Fibroblast of peridontal ligament (primary cell): ENCODE measurements around the gene CNTNAP5.
"Not testable (repeated sequence)": the region's sequence is repeated elsewhere in the genome, so short reads cannot be mapped to it uniquely, and the experiment has no call there.

Source experiments
- DNase-seq: peaks from one replicate; pipeline ENCODE4 v3.0.0-alpha.2; 2010; ENCODE audit errors: extremely low read depth

The CNTNAP5 gene

DNA sequence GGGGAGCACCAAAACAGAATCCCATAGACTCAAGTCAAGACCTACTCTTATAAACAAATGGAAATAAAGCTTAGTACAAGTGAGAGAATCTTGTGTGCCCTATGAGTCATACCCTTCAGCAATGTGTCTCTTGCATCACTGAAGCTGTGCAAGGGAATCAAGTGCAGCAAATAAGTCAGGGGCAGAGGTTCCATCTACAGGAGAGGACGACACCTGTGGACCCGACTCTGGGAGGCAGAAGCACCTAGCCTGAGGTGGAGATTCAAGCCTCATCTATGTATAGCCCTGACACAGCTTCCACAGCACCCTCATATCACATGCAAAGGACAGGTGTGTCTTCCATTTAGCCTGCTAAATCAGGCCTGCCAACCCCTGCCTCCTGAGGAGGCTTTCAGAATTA is 298.2 kb downstream of the CNTNAP5 start:
- DNase-seq = no peak

DNA sequence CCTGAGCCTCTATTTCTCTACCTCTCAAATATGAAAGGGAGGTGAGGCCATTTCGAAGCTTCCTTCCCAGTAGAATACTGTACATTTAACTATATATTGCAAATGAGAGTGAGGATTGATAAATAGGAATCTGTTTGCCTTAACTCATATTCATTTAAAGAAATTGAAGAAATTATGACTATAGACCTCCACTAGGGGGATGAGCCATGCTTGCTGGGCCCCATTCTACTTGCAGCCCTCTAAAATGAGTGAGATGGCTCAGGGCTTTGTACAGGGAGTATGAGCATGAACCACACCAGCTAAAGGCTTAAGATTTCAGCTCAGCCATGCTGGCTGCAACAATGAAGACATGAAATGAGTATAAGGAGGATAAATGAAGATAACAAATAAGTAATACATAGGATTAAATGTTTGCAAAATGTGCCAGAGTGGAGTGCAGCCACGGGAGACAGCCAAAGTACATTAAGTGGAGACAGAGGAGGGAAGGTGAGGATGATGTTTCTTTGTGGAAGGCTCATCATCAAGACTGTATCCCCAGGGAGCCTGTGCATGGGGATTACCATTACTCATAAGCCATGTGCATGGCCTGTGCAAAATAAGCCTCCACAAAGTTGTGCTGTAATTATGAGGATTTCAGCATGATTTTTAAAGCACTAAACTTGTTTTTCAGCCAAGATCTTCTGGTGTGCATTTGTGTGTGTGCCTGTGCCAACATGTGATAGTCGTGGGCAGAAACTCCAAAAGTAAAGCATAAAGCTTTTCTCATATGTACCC is 300.8 kb downstream of the CNTNAP5 start:
- DNase-seq = no peak

DNA sequence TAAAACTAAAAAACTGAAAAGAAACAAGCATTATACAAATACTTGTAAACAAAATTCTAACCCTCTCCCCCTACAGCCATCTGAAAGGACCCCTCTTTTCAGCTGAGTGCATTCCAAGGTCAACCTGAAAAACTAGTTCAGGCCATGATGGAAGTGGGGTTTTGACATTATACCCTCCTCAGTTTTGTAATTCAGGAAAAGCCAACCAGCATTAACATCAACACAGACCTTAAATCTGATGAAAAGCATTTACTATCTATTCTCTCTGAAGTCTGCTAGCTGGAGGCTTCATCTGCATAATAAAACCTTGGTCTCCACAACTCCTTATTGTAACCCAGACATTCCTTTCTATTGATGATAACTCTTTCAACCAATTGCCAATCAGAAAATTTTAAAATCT is 302.2 kb downstream of the CNTNAP5 start:
- no peak for DNase-seq

DNA sequence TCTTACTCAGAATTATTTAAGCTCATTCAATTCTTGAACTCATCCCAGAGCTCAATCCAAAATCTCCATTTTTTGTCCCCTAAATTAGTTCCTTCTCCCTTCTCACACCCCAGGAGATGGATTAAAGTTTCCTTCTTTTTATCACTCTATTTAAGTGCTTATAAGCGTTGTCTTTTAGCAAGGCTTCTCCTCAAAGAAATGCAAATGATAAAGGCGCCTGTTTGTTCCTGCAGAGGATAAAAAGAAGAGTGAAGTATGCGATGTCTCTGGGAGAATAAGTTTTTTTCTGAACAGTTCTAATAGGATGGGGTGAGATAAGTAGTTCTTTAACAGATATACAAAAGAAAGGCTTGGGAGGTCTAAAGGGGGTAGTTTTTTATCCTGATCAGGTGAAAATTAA is 303.3 kb downstream of the CNTNAP5 start:
- no peak for DNase-seq

DNA sequence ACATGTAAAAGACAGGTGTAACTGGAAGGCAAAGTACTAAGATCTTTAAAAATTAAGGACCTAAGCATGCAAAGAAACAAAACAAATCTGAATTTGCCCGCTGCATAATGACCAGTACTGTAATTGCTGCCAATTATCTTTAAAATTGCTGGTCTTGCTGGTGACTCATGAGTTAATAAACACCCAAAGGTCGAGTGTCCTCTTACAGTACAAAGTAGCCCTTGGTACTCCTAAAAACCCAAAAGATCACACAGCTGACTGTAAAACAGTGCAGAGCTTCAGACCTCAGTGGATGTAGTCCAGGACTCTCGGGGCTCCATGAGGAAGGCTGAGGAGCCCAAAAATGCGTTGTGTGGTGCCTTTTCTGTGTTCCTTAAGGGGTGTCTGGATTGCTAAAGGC is 308.7 kb downstream of the CNTNAP5 start:
- no peak for DNase-seq

DNA sequence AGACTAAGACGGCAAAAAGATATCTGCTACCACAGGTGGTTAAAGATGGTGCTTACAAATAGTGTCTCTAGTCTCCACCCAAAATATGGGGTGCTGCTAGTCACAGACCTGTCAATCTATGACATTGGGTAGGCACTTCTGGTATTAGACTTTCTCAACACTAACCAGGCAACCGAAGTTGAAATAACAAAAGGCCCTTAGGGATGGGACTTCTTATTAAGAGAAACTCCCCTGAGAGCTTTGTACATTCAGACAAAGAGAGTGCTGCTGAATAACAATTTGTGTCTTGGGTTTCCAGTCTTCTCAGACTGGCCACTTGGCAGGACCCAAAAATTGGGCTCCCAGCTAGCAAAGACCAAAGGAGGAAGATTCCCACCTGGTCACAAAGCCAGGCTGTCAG is 310.0 kb downstream of the CNTNAP5 start:
- DNase-seq = no peak

DNA sequence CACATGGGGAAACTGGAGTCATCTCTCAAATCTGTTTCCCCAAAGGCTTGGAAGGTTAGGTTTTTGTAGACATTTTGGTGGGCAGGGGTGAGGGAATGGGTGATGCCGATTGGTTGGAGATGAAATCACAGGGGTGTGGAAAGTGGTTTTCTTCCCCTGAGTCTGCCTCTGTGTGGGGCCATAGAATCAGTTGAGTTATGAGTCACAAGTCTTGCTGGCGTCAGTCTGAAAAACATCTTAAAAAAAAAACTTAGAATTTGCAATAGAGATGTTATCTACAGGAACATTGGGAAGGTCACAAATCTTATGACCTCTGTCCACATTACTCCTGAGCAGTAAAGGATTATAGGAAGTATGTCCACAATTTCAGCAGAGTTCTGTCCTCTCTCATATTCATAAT is 314.6 kb downstream of the CNTNAP5 start:
- DNase-seq = no peak

DNA sequence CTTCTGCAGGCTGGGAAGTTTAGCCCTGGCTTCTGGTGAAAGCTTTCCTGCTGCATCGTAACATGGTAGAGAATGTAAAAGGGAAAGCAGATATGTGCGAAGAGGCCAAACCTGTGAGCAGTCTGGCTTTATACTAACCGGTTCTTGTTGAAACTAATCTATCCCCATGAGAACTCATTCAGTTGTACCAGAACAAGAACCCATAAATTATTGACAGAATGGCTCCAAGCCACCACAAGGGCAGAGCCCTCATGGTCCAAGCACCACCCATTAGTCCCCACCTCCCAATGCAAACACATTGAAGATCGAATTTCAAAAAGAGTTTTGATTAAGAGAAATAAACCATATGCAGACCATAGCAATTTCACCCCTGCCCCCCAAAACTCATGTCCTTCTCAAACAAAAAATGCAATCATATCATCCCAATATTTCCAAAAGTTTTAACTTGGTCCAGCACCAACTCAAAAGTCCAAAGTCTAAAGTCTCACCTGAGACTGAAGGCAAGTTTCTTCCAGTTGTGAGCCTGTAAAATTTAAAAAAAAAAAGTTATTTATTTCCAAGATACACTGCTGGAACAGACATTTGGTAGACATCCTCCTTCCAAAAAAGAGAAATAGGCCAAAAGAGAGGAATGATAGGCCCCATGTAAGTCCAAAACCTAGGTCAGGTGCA is 318.9 kb downstream of the CNTNAP5 start:
- no peak for DNase-seq

DNA sequence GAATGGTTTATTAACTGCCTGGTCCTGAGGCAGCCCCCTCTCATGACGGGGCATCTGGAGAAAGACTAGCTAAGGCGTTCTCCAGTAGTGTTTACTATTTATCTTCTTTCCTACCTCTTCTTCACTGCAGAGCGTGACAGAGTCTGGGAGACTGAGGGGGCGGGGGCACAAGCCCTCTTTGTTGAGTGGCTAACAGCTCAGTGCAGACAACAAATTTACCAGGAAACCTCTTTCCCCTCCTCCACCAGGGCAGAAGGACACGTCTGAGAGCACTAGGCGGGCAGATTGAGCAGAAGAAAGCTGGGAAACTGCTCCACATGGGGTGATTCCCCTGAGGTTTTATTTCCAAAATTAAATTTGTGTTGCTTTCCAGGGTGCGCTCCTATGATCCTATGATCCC is 322.1 kb downstream of the CNTNAP5 start:
- no peak for DNase-seq

DNA sequence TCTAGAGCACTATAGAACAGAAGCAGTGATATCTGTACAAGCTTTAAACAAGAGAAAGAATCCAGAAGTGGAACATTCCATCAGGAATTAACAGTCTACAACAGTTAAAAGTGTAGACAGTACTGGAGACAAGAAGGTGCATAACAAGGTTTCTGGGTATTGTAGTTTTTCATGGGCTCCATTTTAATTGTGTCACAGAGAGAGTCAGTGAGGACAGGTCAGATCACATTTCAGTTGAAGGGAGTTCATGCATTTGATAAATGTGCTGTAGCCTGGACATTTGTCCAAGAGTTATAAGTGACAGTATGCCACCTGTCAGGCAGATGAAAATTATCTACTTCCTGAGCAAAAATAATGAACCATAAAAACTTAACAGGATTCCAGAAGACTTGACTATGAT is 328.6 kb downstream of the CNTNAP5 start:
- no peak for DNase-seq

DNA sequence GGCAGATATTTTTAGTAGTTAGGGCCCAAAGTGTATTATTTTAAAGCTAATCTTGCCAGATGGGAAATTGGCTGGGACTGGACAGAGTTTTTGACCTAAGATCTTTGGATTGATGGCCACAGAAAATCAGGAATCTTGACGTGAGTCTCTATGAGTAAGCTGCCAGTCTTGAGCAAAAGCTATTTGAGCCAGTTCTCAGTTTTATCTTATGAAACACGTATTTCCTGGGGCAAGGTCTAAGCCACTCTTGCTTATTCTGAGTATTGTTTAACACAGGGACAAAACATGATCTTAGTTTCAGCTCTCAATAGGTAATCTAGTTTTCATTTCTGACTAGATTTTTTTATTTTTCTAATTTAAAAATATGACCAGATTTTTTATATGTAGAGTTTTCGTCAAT is 329.4 kb downstream of the CNTNAP5 start:
- DNase-seq = no peak

DNA sequence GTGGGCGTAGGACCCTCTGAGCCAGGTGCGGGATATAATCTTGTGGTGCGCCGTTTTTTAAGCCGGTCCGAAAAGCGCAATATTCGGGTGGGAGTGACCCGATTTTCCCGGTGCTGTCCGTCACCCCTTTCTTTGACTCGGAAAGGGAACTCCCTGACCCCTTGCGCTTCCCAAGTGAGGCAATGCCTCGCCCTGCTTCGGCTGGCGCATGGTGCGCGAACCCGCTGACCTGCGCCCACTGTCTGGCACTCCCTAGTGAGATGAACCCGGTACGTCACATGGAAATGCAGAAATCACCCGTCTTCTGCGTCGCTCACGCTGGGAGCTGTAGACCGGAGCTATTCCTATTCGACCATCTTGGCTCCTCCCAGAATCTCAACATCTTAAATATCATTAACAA is 336.9 kb downstream of the CNTNAP5 start:
- not testable (repeated sequence) for DNase-seq

DNA sequence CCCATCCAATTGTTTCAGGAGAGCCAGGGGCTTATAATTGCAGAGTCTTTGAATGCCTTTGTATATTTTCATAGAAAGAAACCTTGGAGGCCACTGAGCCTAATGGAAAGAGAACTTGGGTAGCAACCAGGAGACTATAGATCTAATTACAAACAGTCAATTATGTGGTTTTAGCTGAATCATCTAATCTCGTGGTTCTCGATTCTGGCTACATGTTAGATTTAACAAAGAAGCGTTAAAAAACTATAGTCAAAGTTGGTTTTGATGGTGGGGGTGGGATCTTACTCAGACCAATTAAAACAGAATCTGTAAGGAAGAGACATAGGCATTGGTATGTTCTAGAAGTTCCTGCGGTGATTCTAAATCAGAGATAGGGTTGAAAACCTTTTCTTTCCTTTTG is 344.1 kb downstream of the CNTNAP5 start:
- DNase-seq = no peak

DNA sequence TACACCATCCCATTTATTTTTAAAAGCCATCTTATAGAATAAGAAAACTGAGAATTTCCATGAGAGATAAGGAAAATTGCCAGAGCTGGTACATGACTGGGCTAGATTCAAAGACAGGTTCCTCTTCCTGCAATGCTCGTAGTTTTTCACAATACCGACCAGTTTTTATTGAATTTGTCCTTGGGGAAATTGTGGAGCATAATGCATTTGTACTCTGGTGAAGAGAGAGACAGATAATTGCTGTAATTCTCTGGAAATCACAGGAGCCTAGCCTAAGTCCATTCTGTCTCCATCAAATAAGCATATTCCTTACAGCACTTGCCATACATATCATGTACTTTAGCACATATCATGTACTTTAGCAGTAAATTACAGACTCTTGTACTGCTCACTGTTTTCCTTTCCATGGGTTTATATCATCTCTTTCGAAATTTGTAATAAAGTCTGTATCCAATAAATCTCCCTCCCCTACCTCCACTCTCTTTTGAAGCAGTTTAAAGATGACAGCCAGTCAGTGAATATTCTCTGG is 355.2 kb downstream of the CNTNAP5 start:
- no peak for DNase-seq

DNA sequence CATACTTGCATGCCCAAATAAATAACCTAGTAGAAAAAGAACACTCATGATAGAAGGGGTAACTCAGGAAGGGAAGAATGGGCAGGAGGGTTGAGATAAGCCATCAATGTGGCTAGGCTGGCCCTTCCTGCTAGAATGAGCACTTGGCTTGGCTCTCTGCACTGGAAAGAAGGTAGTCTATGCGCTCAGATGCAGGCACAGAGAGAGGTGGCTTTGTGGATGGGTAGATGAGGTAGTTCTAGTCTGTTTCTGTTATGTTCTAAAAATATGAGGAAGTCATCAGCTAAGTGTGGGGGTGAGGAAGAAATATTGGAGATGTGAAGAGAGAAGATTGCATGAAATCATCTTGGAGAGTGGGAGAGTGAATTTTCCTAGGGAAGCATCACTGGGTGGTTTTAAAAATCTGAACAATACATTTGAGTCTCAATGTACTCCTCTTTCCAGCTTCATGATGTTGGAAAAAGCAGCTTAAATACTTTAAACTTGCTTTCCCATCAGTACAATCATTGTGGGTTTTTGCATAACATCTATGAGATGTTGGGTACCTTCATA is 357.1 kb downstream of the CNTNAP5 start:
- no peak for DNase-seq

DNA sequence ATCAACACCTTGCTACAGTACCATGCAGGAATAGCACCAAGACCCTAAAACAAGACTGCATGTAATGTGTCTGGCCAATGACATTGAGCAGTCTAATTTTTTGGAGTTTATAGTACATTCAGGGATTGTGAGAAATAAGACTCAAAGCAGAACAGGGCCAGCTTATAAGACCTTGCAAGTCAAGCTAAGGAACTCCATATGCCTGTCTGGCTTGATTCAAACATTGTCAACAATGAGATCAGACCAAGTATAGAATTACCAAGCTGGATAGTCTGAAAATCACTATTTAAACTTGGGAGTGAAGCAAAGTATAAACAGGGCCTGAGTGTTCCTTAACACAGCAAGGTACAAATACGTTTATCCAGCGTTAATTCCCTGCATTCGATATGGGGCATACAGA is 370.9 kb downstream of the CNTNAP5 start:
- no peak for DNase-seq

DNA sequence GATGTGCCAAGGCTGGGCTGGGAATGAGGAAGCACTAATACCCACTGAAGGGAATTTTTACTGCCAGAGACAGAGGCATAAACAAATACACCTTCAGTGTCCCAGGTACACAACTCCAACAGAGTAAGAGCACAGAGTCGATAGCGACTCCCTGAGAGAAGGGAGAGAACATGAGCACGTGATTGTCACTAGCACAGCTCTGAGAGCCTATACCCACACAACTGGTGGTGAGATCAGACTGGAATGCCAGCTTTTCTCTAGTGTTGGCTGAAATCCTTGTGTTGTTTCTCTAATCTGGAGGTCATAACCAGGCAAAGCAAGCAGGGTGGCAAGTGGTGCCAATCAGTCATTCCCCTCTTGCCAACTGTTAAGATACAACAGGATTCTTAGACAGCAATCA is 377.2 kb downstream of the CNTNAP5 start:
- DNase-seq = no peak

DNA sequence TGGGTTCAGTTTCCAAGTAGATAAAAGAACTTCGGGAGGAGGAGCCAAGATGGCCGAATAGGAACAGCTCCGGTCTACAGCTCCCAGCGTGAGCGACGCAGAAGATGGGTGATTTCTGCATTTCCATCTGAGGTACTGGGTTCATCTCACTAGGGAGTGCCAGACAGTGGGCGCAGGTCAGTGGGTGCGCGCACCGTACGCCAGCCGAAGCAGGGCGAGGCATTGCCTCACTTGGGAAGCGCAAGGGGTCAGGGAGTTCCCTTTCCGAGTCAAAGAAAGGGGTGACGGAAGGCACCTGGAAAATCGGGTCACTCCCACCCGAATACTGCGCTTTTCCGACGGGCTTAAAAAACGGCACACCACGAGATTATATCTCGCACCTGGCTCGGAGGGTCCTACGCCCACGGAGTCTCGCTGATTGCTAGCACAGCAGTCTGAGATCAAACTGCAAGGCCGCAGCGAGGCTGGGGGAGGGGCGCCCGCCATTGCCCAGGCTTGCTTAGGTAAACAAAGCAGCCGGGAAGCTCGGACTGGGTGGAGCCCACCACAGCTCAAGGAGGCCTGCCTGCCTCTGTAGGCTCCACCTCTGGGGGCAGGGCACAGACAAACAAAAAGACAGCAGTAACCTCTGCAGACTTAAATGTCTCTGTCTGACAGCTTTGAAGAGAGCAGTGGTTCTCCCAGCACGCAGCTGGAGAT is 382.9 kb downstream of the CNTNAP5 start:
- not testable (repeated sequence) for DNase-seq

DNA sequence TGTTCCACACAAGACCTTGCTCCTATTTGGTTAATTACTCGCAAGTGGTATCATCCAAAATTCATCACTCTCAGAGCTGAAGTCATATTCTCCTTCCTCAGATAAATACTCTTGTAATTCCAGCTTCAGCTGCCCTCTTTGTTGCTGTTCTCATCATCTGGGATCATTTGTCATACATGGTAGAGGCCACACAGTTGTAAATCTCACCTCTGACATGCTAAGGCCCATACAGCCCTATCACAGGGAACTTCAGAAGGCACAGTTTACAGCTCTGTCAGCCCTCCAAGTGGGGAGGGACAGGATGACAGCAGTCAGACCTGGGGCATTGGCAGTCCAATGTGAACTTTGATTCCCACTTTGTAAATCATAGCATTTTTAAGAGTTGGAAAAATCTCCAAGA is 399.0 kb downstream of the CNTNAP5 start:
- DNase-seq = no peak

DNA sequence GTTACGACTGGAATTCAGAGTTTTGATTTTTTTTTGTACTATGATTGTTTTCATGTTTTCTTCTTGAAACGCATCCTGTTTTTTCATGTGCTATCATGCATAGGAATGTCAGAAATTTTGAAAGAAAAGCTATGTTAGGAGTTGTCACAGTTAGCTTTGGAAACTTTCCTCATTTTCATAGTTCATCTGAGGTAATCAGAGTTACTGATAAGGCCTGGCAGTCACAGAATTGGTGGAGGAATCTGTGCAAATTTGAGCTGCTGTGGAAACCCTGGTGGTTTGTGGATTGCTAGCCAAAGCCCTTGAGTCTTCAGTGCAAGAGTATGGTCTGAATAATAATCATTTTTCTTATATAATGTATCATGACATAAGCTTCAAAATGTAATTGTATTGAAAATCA is 401.0 kb downstream of the CNTNAP5 start:
- no peak for DNase-seq

DNA sequence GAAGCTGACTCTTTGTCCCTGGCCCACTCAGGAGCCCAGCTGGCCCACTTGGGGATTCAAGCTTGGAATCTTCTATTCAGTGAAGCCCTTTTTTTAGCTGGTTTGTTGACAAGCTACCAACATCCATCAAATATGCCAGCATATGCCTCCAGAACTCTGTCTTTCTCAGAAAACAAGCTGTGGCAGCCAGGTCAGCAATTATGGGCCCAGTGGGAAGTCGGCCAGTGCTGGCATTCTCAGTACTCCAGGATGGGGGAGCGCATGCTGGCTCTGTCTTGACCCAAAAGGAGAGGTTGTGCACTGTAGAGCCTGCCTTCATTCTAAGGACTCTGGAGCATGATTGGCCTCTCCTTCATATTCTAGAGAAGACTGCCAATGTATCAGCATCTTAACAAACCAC is 401.5 kb downstream of the CNTNAP5 start:
- DNase-seq = no peak

DNA sequence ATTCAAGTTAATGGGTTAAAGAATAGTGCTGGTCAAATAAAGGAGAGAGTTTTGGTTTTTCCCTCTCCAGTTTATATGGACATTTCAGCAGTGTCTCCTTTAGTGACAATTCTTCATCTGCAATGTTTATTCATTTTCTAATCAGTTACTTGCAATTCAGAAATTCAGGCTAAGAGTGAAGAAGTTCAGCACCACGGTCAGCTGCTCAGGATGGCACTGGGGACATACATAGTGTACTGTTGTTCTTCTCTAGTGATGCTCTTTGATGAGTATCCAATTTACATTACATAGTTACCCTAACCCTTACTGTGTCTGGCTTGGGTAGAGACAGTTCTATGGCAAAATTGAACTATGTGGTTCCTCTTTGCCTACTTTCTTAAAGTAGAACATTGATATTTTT is 412.7 kb downstream of the CNTNAP5 start:
- no peak for DNase-seq

DNA sequence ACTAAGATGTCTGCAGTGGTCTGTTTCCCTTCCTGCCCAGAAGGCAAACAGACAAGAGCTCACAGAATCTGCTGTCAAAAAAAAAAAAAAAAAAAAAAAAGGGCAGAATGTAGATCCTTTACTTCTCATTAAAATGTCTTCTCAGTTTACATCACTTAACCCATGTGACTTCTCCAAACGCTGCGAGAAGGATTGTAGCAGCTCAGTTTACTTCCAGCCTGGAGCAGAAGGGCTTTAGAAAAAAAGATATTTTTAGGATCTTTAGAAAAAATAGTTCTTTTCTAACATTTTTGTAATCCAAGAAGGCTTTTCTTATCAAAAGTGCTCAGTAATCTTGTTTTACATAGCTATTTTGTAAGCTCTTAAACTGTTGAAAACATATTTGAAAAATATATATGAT is 425.4 kb downstream of the CNTNAP5 start:
- no peak for DNase-seq
